ENCODE measurements around the gene NELFE.
"Not testable (repeated sequence)": the region's sequence is repeated elsewhere in the genome, so short reads cannot be mapped to it uniquely, and the experiment has no call there.

The NELFE gene

DNA sequence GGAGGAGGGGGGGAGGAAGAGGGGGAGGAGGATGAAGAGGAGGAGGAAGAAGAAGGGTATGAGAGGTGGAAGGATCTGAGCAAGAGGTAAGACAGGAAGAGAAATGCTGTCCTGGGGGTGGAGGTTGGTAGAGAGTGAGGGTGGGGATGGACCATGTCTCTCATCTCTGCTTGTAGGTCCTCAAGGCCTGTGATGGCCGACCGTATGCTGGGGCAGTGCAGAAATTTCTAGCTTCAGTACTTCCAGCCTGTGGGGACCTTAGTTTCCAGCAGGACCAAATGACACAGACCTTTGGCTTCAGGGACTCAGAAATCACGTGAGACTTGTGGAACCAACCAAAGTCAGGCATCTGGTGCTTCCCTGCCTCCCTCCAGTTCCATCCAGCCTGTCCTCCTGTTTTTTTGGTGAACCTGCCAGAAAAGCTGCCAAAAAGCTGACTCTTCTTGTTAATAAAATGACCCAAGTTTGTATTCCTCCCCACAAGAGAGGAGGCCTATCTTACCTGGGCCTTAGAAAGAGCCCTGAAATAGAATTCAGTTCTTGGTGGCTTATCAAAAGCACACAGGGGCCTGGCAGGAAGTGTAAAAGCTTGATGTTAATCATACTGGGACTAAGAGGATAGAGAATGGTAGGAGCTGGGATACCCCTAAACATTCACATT is 20.6 kb upstream of the NELFE start:
- Histone ChIP-seq H3K27ac (ENCODE audit: low read length, poor library complexity, severe bottlenecking) (no peak overlapping the region), H3K23ac (ENCODE audit: low read length in 2 of 2) (no peak overlapping the region), H3K27me3 (ENCODE audit: control insufficient read depth in 1 of 2, insufficient read depth in 1 of 2, low read length in 2 of 2) (no peaks in the 10 kb centered on the region), H3K36me3 (ENCODE audit: control insufficient read depth in 1 of 2, insufficient read depth in 2 of 2, low read depth in 1 of 2, low read length in 2 of 2) (peaks cover 19% of the 10 kb centered on the region in 2 experiments), H3K9me3 (ENCODE audit: control insufficient read depth, low read length) (no peaks in the 10 kb centered on the region), H2BK120ac (ENCODE audit: low read depth, low read length) (no peak overlapping the region), H3K4ac (ENCODE audit: low read depth in 1 of 2, low read length in 2 of 2) (no peak overlapping the region), H2AFZ (ENCODE audit: low read depth, low read length) (no peak overlapping the region), H3K18ac (ENCODE audit: low read depth in 1 of 2, low read length in 2 of 2) (no peak overlapping the region), H3K4me2 (ENCODE audit: low read length, poor library complexity, severe bottlenecking) (no peak overlapping the region), H2BK12ac (ENCODE audit: low read length in 2 of 2) (no peak overlapping the region), H4K8ac (ENCODE audit: low read length) (no peak overlapping the region), H3K79me1 (replicated peaks; ENCODE audit: low read length, poor library complexity, severe bottlenecking) (peaks cover 4% of the 10 kb centered on the region), H3K9ac (ENCODE audit: low read length) (peak overlapping the region; percentile 3), H2AK5ac (ENCODE audit: low read length, severe bottlenecking) (no peak overlapping the region), H3K4me1 (ENCODE audit: control insufficient read depth, insufficient read depth, low read depth, low read length) (no peaks in the 10 kb centered on the region), H2BK5ac (ENCODE audit: low read depth, low read length, poor library complexity, severe bottlenecking) (no peak overlapping the region), H3K4me3 (ENCODE audit: insufficient read depth in 1 of 2, low read depth in 1 of 2, low read length in 2 of 2) (no peak overlapping the region), H3K14ac (ENCODE audit: low read length in 2 of 2) (no peak overlapping the region), H2BK15ac (ENCODE audit: low read depth, poor library complexity, severe bottlenecking) (no peak overlapping the region), H4K91ac (ENCODE audit: low read length) (no peak overlapping the region)
- 96% methylated on average over 3 of the region's 3 CpGs for WGBS
- DNase-seq = no peak

DNA sequence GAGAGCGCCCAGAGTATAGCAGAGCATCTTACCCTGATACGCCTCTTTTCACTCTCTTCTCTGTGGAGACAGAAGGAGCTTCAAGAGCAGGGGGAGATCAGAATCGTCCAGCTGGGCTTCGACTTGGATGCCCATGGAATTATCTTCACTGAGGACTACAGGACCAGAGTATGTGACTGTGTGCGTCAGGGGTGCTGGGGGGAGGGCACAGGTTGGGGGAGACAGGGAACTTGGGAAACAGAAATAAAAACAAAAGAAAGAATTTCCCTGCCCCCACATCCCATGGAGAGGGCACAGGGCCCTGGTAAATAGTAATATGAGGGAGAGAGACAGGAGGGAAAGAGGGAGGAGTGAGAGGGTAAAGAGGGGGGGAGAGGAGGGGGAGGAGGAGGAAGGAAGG is 20.1 kb upstream of the NELFE start:
- Histone ChIP-seq H3K36me3 (ENCODE audit: control insufficient read depth in 1 of 2, insufficient read depth in 2 of 2, low read depth in 1 of 2, low read length in 2 of 2) (peaks cover 19 to 22% of the 10 kb centered on the region in 2 experiments), H2BK5ac (ENCODE audit: low read depth, low read length, poor library complexity, severe bottlenecking) (no peak overlapping the region), H3K18ac (ENCODE audit: low read depth in 1 of 2, low read length in 2 of 2) (no peak overlapping the region), H2AFZ (ENCODE audit: low read depth, low read length) (no peak overlapping the region), H2BK120ac (ENCODE audit: low read depth, low read length) (no peak overlapping the region), H2AK5ac (ENCODE audit: low read length, severe bottlenecking) (no peak overlapping the region), H4K91ac (ENCODE audit: low read length) (no peak overlapping the region), H4K8ac (ENCODE audit: low read length) (no peak overlapping the region), H3K23ac (ENCODE audit: low read length in 2 of 2) (no peak overlapping the region), H2BK15ac (ENCODE audit: low read depth, poor library complexity, severe bottlenecking) (no peak overlapping the region), H3K4ac (ENCODE audit: low read depth in 1 of 2, low read length in 2 of 2) (no peak overlapping the region), H3K9ac (ENCODE audit: low read length) (no peak overlapping the region), H3K4me3 (ENCODE audit: insufficient read depth in 1 of 2, low read depth in 1 of 2, low read length in 2 of 2) (no peak overlapping the region), H3K27ac (ENCODE audit: low read length, poor library complexity, severe bottlenecking) (no peak overlapping the region), H2BK12ac (ENCODE audit: low read length in 2 of 2) (no peak overlapping the region), H3K14ac (ENCODE audit: low read length in 2 of 2) (no peak overlapping the region), H3K4me1 (ENCODE audit: control insufficient read depth, insufficient read depth, low read depth, low read length) (no peaks in the 10 kb centered on the region), H3K4me2 (ENCODE audit: low read length, poor library complexity, severe bottlenecking) (no peak overlapping the region), H3K27me3 (ENCODE audit: control insufficient read depth in 1 of 2, insufficient read depth in 1 of 2, low read length in 2 of 2) (no peaks in the 10 kb centered on the region), H3K9me3 (ENCODE audit: control insufficient read depth, low read length) (no peaks in the 10 kb centered on the region), H3K79me1 (replicated peaks; ENCODE audit: low read length, poor library complexity, severe bottlenecking) (peaks cover 6% of the 10 kb centered on the region)
- 100% methylated on average over 4 of the region's 5 CpGs for WGBS
- DNase-seq = no peak

DNA sequence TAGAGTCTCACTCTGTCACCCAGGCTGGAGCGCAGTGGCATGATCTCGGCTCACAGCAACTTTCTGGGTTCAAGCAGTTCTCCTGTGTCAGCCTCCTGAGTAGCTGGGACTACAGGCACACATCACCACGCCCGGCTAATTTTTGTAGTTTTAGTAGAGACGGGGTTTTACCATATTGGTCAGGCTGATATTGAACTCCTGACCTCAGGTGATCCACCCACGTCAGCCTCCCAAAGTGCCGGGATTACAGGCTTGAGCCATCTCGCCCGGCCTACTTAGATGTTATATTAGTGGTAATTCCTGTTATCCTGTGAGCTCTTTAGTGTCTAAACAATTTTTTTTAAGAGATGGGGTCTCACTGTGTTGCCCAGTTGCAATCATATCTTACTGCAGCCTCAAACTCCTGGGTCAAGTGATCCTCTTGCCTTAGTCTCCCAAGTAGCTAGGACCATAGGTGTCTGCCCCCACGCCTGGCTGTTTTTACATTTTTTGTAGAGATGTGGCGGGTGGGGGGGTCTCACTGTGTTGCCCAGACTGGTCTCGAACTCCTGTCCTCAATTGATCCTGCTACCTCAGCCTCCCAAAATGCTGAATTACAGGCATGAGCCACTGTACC is 19.2 kb upstream of the NELFE start:
- Histone ChIP-seq H2BK15ac (ENCODE audit: low read depth, poor library complexity, severe bottlenecking) (no peak overlapping the region), H3K27me3 (ENCODE audit: control insufficient read depth in 1 of 2, insufficient read depth in 1 of 2, low read length in 2 of 2) (no peaks in the 10 kb centered on the region), H3K4me1 (ENCODE audit: control insufficient read depth, insufficient read depth, low read depth, low read length) (peaks cover 2% of the 10 kb centered on the region), H3K9me3 (ENCODE audit: control insufficient read depth, low read length) (no peaks in the 10 kb centered on the region), H3K36me3 (ENCODE audit: control insufficient read depth in 1 of 2, insufficient read depth in 2 of 2, low read depth in 1 of 2, low read length in 2 of 2) (peaks cover 19 to 26% of the 10 kb centered on the region in 2 experiments), H4K91ac (ENCODE audit: low read length) (no peak overlapping the region), H3K23ac (ENCODE audit: low read length in 2 of 2) (no peak overlapping the region), H3K4me3 (ENCODE audit: insufficient read depth in 1 of 2, low read depth in 1 of 2, low read length in 2 of 2) (no peak overlapping the region), H2BK5ac (ENCODE audit: low read depth, low read length, poor library complexity, severe bottlenecking) (no peak overlapping the region), H3K4ac (ENCODE audit: low read depth in 1 of 2, low read length in 2 of 2) (no peak overlapping the region), H2AFZ (ENCODE audit: low read depth, low read length) (no peak overlapping the region), H3K79me1 (replicated peaks; ENCODE audit: low read length, poor library complexity, severe bottlenecking) (peaks cover 11% of the 10 kb centered on the region), H4K8ac (ENCODE audit: low read length) (no peak overlapping the region), H3K14ac (ENCODE audit: low read length in 2 of 2) (no peak overlapping the region), H2AK5ac (ENCODE audit: low read length, severe bottlenecking) (no peak overlapping the region), H3K27ac (ENCODE audit: low read length, poor library complexity, severe bottlenecking) (no peak overlapping the region), H3K9ac (ENCODE audit: low read length) (no peak overlapping the region), H2BK120ac (ENCODE audit: low read depth, low read length) (no peak overlapping the region), H3K18ac (ENCODE audit: low read depth in 1 of 2, low read length in 2 of 2) (no peak overlapping the region), H2BK12ac (ENCODE audit: low read length in 2 of 2) (no peak overlapping the region), H3K4me2 (ENCODE audit: low read length, poor library complexity, severe bottlenecking) (no peak overlapping the region)
- DNase-seq = no peak
- WGBS = 98% methylated on average over 12 of the region's 12 CpGs

DNA sequence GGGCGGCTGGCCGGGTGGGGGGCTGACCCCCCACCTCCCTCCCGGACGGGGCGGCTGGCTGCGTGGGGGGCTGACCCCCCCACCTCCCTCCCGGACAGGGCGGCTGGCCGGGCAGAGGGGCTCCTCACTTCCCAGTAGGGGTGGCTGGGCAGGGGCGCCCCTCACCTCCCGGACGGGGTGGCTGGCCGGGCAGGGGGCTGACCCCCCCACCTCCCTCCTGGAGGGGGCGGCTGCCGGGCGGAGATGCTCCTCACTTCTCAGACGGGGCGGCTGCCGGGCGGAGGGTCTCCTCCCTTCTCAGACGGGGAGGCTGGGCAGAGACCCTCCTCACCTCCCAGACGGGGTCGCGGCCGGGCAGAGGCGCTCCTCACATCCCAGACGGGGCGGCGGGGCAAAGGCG is 17.3 kb upstream of the NELFE start:
- not testable (repeated sequence) for H3K4me3 ChIP-seq (ENCODE audit: insufficient read depth in 1 of 2, low read depth in 1 of 2, low read length in 2 of 2); DNase-seq; H4K8ac ChIP-seq (ENCODE audit: low read length); H2BK120ac ChIP-seq (ENCODE audit: low read depth, low read length); H3K18ac ChIP-seq (ENCODE audit: low read depth in 1 of 2, low read length in 2 of 2); H4K91ac ChIP-seq (ENCODE audit: low read length); H2BK15ac ChIP-seq (ENCODE audit: low read depth, poor library complexity, severe bottlenecking); H3K27ac ChIP-seq (ENCODE audit: low read length, poor library complexity, severe bottlenecking); H2BK12ac ChIP-seq (ENCODE audit: low read length in 2 of 2); H3K14ac ChIP-seq (ENCODE audit: low read length in 2 of 2); H3K4ac ChIP-seq (ENCODE audit: low read depth in 1 of 2, low read length in 2 of 2); H2AK5ac ChIP-seq (ENCODE audit: low read length, severe bottlenecking); H3K23ac ChIP-seq (ENCODE audit: low read length in 2 of 2); H2BK5ac ChIP-seq (ENCODE audit: low read depth, low read length, poor library complexity, severe bottlenecking); H2AFZ ChIP-seq (ENCODE audit: low read depth, low read length); H3K4me2 ChIP-seq (ENCODE audit: low read length, poor library complexity, severe bottlenecking); H3K9ac ChIP-seq (ENCODE audit: low read length); H3K27me3 ChIP-seq (ENCODE audit: control insufficient read depth in 1 of 2, insufficient read depth in 1 of 2, low read length in 2 of 2); H3K9me3 ChIP-seq (ENCODE audit: control insufficient read depth, low read length)
- peaks cover 16% of the 10 kb centered on the region for H3K79me1 ChIP-seq (replicated peaks; ENCODE audit: low read length, poor library complexity, severe bottlenecking)
- 98% methylated on average over 11 of the region's 30 CpGs for WGBS
- peaks cover 19 to 26% of the 10 kb centered on the region in 2 experiments for H3K36me3 ChIP-seq (ENCODE audit: control insufficient read depth in 1 of 2, insufficient read depth in 2 of 2, low read depth in 1 of 2, low read length in 2 of 2)
- peaks cover 12% of the 10 kb centered on the region for H3K4me1 ChIP-seq (ENCODE audit: control insufficient read depth, insufficient read depth, low read depth, low read length)

Measured in mesenchymal stem cell (in vitro differentiated cells and primary cell).